GM18526 (cell line): ENCODE measurements around the gene APLN.

Experiments
- POLR2A ChIP-seq: IDR thresholded peaks from 3 replicates; pipeline ENCODE4 v1.6.1; 2011; ENCODE audit not compliant: insufficient read length; ENCODE audit errors: extremely low read depth

APLN gene

DNA sequence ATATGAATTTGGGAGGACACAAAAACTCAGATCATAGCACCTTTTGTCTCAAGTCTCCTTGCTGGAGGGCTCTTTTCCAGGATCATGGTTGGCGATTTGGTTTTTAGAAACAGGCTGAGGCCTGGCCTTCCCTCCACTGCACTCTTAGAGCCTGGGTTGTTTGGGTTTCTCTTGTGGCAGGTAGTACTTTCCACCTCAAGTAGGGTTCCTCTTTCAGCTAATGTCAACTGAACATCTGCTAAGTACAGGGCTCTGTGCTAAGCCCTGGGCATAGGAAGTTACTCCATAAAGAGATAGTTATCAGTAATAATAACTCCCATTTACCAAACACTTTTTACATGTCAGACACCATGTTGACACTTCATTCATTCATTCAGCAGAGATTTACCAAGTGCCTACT is 28.2 kb upstream of the APLN start:
- no peak for TF ChIP-seq POLR2A

DNA sequence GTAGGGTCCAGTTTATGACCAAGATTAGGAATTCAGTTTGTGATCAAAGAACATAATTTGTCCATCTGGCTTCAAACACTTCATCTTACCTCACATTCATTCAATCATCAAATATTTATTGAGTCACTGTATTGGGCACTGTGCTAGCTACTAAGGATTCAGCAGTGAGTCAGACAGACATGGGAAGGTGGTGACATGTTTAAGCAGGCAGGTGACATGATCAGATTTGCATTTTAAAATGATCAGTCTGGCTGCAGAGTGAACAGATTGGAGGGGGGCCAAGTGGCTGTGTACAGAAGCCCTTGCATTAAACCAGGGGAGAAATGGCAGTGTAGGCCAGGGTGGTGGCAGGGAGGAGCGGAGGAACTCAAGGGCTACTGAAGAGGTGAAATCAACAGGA is 25.1 kb upstream of the APLN start:
- TF ChIP-seq POLR2A: no peak

DNA sequence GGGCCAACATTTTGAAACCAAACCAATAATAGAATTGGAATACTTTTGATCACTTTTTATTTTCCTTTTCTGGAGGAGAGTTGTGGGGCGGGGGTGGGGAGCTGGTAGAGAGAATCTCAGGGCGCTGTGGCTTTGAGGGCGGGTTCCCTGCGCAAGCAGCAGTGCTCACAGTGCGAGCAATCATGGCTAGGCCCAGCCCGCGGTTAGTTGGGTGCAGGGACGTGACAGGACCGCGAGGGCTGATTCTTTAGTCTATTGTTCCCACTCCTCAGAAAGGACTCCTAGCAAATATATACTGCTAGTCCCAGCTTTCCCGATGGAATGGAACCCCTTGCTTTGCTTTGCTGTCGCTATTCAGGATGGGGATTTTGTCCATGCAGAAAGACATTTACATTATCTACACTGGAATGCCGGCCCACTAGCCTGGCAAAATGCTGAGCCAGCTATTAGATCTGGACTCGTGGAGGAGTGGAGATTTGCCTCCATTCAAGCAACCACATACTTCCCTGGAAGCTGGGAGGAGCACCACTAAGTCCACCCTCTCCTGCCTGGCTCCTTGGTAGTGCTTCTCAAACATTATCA is 23.9 kb upstream of the APLN start:
- TF ChIP-seq POLR2A: no peak

DNA sequence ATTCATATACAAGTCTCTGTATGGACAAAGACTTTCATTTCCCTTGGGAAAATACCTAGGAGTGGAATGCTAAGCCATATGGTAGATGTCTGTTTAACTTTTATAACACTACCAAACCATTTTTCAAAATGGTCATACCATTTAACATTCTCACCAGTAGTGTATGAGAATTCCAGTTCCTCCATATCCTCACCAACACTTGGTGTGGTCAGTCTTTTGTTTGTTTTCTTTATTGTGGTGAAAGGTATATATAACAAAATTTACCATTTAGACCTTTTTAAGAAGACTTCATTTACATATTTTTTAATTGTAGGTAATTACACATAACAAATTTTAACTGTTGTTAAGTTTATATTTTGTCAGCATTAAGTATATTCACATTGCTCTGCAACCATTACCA is 12.7 kb upstream of the APLN start:
- TF ChIP-seq POLR2A: no peak

DNA sequence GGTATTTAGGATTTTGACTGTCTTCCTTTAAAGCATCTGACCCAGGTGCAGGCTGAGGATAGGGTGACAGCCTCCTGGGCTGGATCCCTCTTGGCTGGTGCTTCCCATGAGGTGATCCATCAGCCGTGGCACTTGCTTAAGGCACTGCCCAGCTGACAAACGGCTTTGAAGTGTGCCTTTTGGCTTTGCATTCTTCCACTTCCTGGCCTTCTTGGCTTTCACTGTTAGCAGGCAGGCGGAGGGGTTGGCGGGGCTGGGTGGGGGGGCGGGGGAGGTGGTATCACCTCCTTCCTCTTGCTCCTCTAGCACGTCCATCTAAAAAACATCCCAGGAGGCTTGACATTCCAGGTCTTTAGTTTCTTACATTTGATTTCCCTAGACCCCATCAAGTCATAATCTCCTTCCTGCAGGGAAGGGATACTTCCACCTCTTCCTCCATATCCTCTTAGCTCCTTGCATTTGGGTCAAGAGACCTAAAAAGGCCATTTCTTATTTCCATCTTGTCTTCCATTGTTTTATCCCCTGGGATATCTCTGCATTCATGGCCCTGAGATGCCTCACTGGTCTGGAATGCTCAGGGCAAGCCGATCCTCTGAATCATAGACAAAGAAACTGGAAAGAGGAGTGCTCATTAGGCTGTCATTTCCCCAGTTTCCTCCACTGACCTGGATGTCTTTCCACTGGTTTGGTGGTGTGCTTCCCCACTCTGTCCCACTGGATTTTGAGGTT is 11.3 kb upstream of the APLN start:
- TF ChIP-seq POLR2A: no peak

DNA sequence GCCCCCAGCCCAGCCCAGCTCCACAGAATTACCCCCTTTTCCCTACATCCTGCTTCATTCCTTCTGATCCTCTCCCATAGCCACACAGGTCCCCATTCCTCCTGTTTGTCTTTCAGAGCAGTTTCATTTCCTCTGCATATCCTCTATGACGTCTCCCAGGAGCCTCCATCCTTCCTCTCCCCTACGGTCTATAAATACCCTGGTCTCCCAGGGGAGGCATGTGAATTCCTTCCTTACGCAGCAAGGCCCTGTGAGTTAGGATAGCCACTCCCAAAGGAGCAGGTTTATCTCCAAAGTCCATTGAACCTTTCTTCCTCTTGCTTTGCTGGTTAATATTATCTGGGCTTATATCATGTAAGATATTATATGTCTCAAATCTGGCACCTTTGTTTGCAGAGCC is 8.4 kb upstream of the APLN start:
- TF ChIP-seq POLR2A: no peak

DNA sequence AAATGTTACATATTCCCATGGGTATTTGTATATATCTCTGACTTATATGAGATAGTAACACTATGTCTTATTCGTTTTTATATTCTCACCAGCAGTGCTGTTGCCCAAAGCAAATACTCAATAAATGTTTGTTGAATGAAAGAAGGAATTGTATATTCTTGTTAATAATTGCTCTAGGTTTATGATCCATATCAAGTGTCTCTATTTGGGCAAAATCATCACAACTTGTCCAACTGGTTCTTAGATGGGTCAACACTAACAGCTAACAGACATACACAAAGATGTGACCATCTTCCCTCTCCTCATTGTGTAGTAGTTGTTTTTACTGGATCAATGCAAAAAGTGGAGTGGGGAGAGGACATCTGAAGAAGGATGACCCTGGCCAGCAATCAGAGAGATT is 6.6 kb upstream of the APLN start:
- TF ChIP-seq POLR2A: no peak

DNA sequence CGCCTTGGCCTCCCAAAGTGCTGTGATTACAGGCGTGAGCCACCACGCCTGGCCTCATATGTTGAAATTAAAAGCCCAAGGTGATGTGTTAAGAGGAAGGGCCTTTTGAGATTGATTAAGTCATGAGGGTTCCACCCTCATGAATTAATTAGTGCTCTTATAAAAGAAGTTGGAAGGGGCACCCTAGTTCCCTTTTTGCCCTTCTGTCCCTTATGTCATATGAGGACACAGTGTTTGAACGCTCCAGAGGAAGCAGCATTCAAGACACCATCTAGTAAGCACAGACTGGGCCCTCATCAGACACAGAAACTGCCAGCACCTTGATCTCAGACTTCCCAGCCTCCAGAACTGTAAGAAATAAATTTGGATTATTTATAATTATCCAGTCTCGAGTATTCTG is 5.1 kb upstream of the APLN start:
- TF ChIP-seq POLR2A: no peak

DNA sequence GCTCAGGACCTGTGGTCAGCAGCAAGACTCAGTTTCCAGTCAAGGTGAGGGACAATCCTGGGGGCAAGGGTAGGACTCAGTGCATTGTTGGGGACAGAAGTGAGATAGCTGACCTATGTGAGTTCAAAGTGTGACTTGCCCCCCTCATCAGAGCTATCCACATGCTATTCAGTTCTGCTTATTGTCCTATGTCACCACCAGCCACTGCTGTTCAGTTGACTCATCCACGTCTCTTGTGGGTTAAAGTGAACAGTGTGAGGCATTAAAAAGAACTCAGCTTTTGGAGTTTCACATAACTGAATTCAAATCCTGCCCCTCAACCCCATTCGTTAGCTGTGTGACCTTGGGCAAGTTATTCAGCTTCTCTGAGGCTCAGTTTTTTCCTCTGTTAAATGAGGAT is 4.4 kb upstream of the APLN start:
- no peak for TF ChIP-seq POLR2A

DNA sequence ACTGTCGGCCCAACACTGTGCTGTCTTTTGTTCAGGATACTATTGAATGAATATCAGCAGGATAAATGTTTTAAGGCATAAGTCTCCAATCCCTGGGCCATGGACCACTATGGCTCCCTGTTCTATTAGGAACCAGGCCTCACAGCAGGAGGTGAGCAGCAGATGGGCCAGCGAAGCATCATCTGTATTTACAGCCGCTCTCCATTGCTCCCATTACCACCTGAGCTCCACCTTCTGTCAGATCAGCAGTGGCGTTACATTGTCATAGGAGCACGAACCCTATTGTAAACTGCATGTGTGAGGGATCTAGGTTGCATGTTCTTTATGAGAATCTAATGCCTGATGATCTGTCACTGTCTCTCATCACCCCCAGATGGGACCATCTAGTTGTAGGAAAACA is 3.7 kb upstream of the APLN start:
- no peak for TF ChIP-seq POLR2A

DNA sequence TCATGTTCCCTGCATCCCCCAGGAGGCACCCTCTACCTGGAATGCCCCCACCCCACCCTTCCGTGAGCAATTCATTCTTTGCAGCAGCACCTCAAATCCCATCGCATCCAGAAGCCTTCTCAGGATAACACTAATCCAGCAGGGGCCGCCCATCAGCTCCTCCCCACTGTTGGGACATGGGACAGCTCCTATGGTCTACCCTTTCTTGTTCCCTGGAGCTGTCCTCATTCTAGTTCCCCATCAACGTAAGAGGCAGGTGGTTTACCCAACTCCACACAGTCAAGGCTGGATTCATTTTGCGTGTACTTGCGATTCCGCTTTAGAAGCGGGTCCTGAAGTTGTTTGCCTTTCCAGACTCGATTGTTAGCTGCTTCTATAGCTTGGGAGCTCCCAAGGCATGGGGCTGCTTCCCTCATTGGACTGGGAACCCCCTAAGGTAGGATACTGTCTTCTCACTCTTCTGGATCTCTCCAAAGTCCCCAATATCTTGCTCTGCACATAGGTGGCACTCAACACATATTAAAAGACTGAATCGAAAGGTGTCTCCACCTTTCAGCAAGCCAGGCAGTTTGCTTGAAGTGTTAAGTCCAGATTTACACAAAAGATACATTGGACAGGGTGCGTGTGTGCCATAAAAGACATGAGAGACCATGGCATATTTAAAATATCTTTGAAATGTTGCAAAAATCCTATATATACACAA is 942 bp upstream of the APLN start:
- TF ChIP-seq POLR2A: no peak

DNA sequence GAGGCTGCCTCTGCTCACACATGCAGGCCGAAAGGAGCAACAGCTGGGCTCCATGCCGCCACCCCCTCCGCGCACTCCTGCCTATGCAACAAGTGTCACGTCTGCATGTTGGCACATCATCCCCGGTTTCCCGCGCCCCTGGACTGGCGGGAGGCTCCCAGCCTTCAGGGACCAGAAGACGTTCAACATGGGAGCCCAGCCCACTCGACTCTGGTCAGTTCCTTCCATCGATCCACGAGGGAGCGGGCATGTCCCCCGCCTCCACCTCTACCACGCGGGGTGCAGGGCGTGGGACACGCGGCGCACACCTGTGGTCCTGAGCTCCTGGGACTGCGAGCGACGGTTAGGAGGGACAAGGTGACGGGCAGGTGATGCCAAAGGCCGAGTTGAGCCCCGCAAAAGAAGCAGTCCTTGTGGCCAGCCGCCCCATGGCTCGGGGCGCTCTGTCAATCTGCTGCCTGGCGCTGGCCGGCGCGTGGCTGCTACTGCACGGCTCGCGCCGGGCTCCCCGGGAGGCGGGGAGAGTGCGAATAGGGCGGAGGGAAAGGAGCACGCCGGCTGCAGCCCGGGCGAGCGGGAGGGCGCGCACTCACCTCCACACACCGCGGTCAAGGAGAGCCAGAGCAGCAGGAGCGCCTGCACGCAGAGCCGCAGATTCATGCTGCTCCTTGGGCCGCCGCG is 645 bp downstream of the APLN start:
- TF ChIP-seq POLR2A: no peak

DNA sequence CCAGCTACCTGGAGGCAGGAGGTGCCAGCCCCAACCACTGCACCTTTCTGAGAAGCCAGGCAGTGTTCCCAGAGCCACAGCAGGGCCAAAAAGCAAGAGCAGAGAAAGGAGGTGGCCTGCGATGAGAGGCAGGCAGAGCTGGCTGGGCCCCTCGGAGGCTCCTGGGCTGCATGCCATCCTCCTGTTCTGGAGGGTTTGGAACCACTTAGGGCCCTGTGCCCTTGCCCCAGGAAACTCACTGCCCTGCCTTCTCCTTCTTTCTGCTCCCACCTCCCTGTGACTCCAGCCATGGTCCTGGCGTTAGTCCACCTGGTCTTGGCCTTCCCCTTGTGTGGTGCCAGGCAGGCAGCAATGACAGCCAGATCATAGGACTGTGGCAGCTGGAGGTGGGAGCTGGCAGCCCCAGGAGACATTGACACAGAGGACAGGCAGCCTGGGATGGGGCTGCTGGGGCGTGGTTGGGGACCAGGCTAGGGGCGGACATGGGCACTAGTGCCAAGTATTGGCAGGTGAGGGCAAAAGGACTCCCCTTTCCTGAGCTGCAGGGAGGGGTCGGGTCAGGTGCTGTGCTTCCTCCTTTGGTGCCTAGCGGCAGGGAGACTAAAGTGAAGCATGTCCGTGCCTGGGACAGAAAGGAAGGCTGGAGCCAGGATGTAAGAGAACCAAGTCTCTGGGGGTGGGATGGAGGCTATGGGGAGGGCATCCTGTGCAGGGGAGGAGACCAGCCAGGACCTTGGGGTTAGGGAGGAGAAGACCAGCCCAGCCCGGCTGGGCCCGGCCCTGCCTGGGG is 1.4 kb downstream of the APLN start:
- TF ChIP-seq POLR2A: no peak

DNA sequence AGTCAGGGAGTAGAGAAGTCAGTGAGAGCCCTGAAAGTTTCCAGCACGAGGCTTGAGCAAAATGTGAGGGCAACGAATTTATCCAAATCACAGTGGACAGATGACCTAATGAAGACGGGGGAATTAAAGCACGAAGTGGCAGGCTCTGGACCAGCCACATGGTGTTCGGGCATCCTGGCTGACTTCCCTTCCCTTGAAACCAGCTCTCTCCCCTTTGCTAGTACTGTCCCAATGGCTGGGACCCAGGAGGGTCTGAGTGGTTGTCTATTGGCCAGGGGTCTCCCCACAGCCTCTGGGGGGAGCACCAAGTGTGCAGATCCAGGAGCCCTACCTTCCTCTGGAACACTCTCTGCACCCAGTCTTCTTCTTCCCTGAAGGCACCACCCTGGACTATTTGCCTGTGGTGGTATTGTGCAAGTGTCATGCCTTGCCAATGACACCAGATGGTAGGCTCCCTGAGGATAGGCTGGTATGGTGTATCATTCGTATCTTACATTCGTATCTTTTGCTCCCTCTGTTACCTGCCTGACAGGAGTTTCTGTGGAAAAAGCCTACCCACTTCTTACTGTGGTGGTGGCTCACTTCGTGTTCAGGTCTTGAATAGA is 2.1 kb downstream of the APLN start:
- no peak for TF ChIP-seq POLR2A
